HG03175 (cell line): ENCODE results near the gene IL13RA1.
A peak's percentile ranks its signal among the peaks of the same experiment; 100 is the strongest.
"Not testable (repeated sequence)": the region's sequence is repeated elsewhere in the genome, so short reads cannot be mapped to it uniquely, and the experiment has no call there.

Experiments used
- ATAC-seq: cut with Tn5 transposase; IDR thresholded peaks from one replicate; pipeline ENCODE4 v1.9.1; 2021; ENCODE audit warnings: mild to moderate bottlenecking, moderate library complexity; ENCODE audit not compliant: unreplicated experiment

Gene IL13RA1

GRCh38 chrX:118727686-118728339 is 407 bp downstream of the IL13RA1 start:
- ATAC-seq, result no peak

GRCh38 chrX:118729042-118729652 is 1.7 kb downstream of the IL13RA1 start:
- ATAC-seq, result no peak

DNA sequence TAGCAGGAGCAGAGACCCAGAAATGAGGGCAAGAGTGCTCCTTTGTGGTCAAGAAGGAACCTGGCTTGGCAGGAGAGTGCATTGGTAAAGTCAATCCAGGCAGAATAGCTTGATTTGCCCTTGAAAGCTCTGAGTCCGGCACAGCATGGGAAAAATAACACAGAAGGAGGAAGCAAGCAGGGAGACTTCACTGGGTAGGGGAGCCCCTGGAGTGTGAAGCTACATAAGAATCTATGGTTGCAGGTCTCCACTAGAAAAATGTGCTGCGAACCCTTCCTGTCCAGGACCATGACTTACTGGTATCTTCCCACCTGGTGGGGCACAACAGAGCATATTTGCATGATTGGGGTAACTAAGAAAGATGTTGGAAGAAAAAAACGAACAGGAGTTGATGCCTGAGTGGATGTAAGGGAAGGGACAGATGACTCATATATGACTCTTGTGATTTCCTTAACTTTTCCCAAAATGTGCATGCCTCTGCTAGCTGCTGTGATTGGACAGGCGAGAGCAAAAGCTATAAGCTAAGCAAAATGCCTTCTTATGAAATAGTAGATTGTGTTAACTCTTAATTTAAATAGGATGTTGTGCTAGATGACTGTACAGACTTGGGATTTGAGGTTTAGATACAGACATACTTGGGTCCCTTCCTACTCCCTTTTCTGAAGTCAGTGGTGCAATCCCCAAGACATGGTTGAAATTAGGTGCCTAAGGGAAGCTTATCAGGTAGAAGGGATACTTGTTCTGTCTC is 3.3 kb downstream of the IL13RA1 start:
- no peak for ATAC-seq

- not testable (repeated sequence) for ATAC-seq
Measured at GRCh38 chrX:118732551-118732950, 5.1 kb downstream of the IL13RA1 start.

- no peak for ATAC-seq
Measured at GRCh38 chrX:118734909-118735308, 7.5 kb downstream of the IL13RA1 start.

- peak; percentile 72 for ATAC-seq
Measured at GRCh38 chrX:118736394-118737010, 9.1 kb downstream of the IL13RA1 start.

DNA sequence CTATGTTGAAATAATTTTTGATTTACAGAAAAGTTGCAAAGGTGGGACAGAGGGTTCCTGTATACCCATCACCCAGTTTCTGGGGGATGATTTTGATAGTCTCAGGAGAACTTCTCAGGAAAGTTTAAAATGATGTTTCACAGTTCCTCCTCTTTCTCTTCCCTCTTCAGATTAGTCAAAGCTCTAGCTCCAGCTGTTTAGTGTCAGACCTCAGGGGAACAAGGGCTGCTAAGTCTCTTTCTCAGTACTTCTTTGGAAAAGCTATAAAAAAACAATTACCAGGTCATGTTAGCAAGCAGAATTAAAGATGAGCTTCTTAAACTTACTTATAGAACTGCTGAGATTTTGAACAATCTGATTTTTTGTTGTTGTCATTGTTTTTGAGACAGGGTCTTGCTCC is 12.2 kb downstream of the IL13RA1 start:
- no peak for ATAC-seq

- ATAC-seq, result no peak
Measured at GRCh38 chrX:118740276-118740889, 13.0 kb downstream of the IL13RA1 start.

DNA sequence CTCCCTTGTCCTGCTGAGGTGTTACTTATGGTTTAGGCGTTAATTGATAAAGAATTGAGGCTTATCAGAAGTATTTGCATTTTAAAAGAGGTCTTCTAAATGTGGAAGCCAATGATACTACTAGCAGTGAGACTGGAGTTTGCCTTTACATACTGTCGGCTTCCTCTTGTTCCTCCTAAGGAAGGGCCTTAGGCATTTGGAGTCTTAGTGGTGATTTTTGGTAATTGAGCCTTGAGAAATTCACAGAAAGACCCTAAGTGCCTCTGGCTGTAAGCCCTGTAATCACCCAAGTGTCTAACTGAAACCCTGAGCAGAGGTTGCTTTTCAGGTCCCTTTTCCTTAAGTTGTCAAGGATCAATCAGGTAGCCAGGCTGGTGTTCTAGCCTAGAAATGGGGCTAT is 14.8 kb downstream of the IL13RA1 start:
- no peak for ATAC-seq

DNA sequence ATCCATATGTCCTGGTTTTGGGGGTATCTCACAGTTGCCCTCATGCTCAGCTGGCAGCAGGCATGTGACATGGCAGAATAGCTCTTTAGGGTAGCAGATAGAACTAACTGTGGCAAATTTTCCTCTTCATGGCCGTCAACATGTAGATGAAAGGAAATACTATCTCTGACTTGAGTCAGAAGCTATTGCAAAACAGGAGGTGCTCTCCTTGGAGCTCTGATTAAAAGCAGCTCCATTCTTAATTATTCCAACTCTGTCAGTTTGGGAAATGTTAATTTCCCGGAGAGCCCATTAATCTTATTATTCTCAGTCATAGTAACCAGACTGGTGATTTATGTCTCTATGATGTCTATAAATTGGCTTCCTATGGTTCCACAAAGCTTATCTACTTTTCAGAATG is 18.2 kb downstream of the IL13RA1 start:
- ATAC-seq, result no peak

- ATAC-seq, result peak; percentile 89
Measured at GRCh38 chrX:118751950-118752783, 24.8 kb downstream of the IL13RA1 start.

GRCh38 chrX:118755633-118756032 is 28.2 kb downstream of the IL13RA1 start:
- ATAC-seq, result no peak

- ATAC-seq, result no peak
Measured at GRCh38 chrX:118756101-118756500, 28.7 kb downstream of the IL13RA1 start.

- no peak for ATAC-seq
Measured at GRCh38 chrX:118758511-118758910, 31.1 kb downstream of the IL13RA1 start.

- peak; percentile 47 for ATAC-seq
Measured at GRCh38 chrX:118760025-118760424, 32.6 kb downstream of the IL13RA1 start.

- no peak for ATAC-seq
Measured at GRCh38 chrX:118761939-118762707, 34.7 kb downstream of the IL13RA1 start.

DNA sequence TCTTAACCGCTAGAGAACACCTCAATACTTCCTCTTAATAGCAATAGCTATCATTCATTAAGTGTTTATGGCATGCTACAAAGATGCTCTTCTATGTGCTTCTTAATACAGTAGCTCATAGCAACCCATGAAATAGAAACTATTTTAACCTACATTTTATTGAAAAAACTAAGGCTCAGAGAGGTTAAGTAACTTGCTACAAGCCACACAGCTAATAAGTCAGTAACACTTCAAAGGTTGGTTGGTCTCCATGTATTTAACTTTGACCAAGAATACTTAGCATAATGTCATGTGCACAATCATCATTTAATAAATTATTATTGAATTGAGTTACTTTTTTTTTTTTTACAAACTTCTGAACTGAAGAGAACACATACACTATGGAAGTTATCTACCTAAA is 36.1 kb downstream of the IL13RA1 start:
- ATAC-seq, result no peak

DNA sequence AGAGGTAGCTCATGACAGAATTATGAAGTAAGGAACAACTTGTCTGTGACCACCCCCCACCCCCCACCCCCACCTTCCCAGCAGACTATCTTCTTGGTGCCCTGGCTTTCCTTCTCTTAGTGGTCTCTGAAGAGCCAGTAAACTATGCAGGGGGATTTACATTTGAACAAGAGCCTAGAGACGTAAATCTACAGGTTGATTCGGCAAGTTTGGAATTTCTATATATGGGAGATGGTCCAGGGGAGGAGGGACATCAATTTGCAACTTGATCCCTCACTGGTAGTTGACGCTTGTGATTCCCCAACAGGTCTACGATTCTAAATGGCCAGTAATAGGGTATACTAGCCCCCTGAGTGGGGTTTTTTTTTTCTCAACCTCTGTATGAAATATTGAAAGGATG is 36.7 kb downstream of the IL13RA1 start:
- no peak for ATAC-seq

GRCh38 chrX:118770133-118770760 is 42.8 kb downstream of the IL13RA1 start:
- no peak for ATAC-seq
